ENCODE results near the gene BLNK.

DNA sequence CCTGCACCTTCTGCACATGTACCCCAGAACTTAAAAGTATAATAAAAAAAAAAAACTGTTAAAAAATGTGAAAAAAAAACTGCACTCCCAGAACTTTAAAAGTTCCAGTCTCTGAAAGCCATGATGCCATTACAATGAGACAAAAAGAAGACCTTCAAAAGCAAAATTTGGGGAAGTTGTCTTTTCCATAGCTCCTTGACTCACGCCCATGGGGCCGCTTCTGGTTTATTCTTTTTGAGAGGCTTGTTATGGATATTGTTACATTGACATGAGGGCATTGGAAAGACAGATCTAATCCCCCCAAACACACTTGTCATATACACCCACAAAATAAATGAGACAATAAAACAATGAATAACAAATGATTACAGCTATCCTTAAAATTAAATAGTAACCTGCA lies 798 bp downstream of the BLNK start:
- TF ChIP-seq FOXK2 (IDR thresholded peaks at IDR 0.05) (no peak), NFRKB (IDR thresholded peaks at IDR 0.05) (no peak), FOXM1 (IDR thresholded peaks at IDR 0.05; ENCODE audit: borderline replicate concordance) (no peak), LEF1 (IDR thresholded peaks at IDR 0.05; ENCODE audit: borderline replicate concordance) (no peak), PKNOX1 (IDR thresholded peaks at IDR 0.05) (no peak), TARDBP (IDR thresholded peaks at IDR 0.05) (no peak), SUZ12 (IDR thresholded peaks at IDR 0.05) (no peak), SP1 (IDR thresholded peaks at IDR 0.05) (no peak), ARNT (IDR thresholded peaks at IDR 0.05) (no peak), ZNF384 (IDR thresholded peaks at IDR 0.05) (no peak)
